Endothelial cell of umbilical vein (primary cell): ENCODE data around the gene OR13J1. TPM values are rescaled to one million over a fixed set of nuclear protein-coding genes. Genes with fewer than 3 reads are reported as not detected.
"Not testable (repeated sequence)": the region's sequence is repeated elsewhere in the genome, so short reads cannot be mapped to it uniquely, and the experiment has no call there.

Source experiments
- BruUV-seq: library from RNA; stranded (reverse); fragments of 400-500 nt; replicated peaks from 2 replicates; lab custom pipeline; 2021; lab: Mats Ljungman, UMichigan
- CTCF ChIA-PET: fragments of 300-600, 350-600 bp; sonication (Branson Sonifier 250); formaldehyde crosslinking; loops from one replicate; lab custom pipeline; 2021; ENCODE audit warnings: antibody characterized with exemption, inconsistent platforms; lab: Charles Lee
- POLR2A ChIA-PET: fragments of 300-600, 350-600 bp; sonication (Branson Sonifier 250); formaldehyde crosslinking; loops from one replicate; lab custom pipeline; 2021; ENCODE audit warnings: antibody characterized with exemption, inconsistent platforms; lab: Charles Lee
- DNase-seq: peaks from one replicate; pipeline ENCODE4 v3.0.0-alpha.2; 2011; ENCODE audit warnings: low read depth, low spot score
- FAIRE-seq: peaks from 2 replicates; lab custom pipeline; 2011; peaks lifted over from hg19 to GRCh38; lab: Jason Lieb, UNC
- H2AFZ ChIP-seq: 2 replicates; pipeline ENCODE4 v1.6.0; 2012; ENCODE audit warnings: low read depth, low read length, control low read depth, inconsistent platforms
- H3K27ac ChIP-seq: 2 replicates; pipeline ENCODE4 v1.5.1; 2011; ENCODE audit warnings: low read depth, mild to moderate bottlenecking, control low read depth, low read length, moderate library complexity; ENCODE audit not compliant: insufficient read depth
- H3K27me3 ChIP-seq, 2 experiments: 2 replicates each; pipeline versions ENCODE4 v1.6.0 to v1.6.1; 2011; ENCODE audit warnings: low read length in 2 of 2, mixed read lengths in 1 of 2; ENCODE audit not compliant: control insufficient read depth in 2 of 2, insufficient read depth in 2 of 2
- H3K36me3 ChIP-seq, 2 experiments: 2 replicates in 1 of 2; 3 replicates in 1 of 2; pipeline ENCODE4 v1.5.1; 2011; ENCODE audit warnings: low read length in 2 of 2, mild to moderate bottlenecking in 1 of 2, moderate library complexity in 1 of 2; ENCODE audit not compliant: control insufficient read depth in 2 of 2, insufficient read depth in 2 of 2; ENCODE audit errors: extremely low read depth in 1 of 2
- H3K4me1 ChIP-seq: 3 replicates; pipeline ENCODE4 v1.5.1; 2011; ENCODE audit warnings: mild to moderate bottlenecking, low read length; ENCODE audit not compliant: control insufficient read depth, insufficient read depth; ENCODE audit errors: extremely low read depth
- H3K4me2 ChIP-seq: 2 replicates; pipeline ENCODE4 v1.6.1; 2011; ENCODE audit warnings: low read length, control low read depth, mixed read lengths; ENCODE audit not compliant: insufficient read depth
- H3K4me3 ChIP-seq, 3 experiments: fragments of 200-600 bp in 1 of 3; sonication (generic), shearing (Covaris generic) in 1 of 3; replicated peaks in 1 of 3; 2 replicates each; pipeline ENCODE4 v1.5.1; 2011 to 2016; ENCODE audit warnings: control low read depth in 3 of 3, low read length in 3 of 3, mild to moderate bottlenecking in 2 of 3, inconsistent platforms in 1 of 3, low read depth in 1 of 3, moderate library complexity in 1 of 3; ENCODE audit not compliant: insufficient read depth in 1 of 3
- H3K79me2 ChIP-seq: 2 replicates; pipeline ENCODE4 v1.6.0; 2012; ENCODE audit warnings: low read length, inconsistent platforms; ENCODE audit not compliant: control insufficient read depth, insufficient read depth
- H3K9ac ChIP-seq: replicated peaks from 2 replicates; pipeline ENCODE3; 2011; ENCODE audit warnings: low read length, control low read depth; ENCODE audit not compliant: insufficient read depth; ENCODE audit errors: extremely low read depth
- H3K9me1 ChIP-seq: replicated peaks from 3 replicates; pipeline ENCODE4 v1.6.0; 2011; ENCODE audit warnings: mild to moderate bottlenecking, low read length; ENCODE audit not compliant: control insufficient read depth, insufficient read depth; ENCODE audit errors: extremely low read depth
- H3K9me3 ChIP-seq: replicated peaks from 2 replicates; pipeline ENCODE4 v1.5.1; 2012; ENCODE audit warnings: low read length, inconsistent platforms; ENCODE audit not compliant: control insufficient read depth, insufficient read depth
- H4K20me1 ChIP-seq: replicated peaks from 2 replicates; pipeline ENCODE3; 2011; ENCODE audit warnings: mild to moderate bottlenecking, low read length; ENCODE audit not compliant: control insufficient read depth, insufficient read depth; ENCODE audit errors: extremely low read depth
- EZH2 ChIP-seq: IDR thresholded peaks from 2 replicates; pipeline ENCODE4 v1.6.1; 2012; ENCODE audit warnings: borderline replicate concordance, low read depth, mild to moderate bottlenecking, moderate library complexity, low read length, inconsistent platforms; ENCODE audit not compliant: severe bottlenecking
- FOS ChIP-seq: IDR thresholded peaks from 2 replicates; pipeline ENCODE4 v1.6.1; 2011; ENCODE audit warnings: mild to moderate bottlenecking, low read length, moderate library complexity, borderline replicate concordance; ENCODE audit not compliant: insufficient read depth
- GATA2 ChIP-seq: IDR thresholded peaks from 2 replicates; pipeline ENCODE4 v1.7.0; 2011; ENCODE audit warnings: low read depth, mild to moderate bottlenecking, moderate library complexity, mixed read lengths, low read length; ENCODE audit not compliant: insufficient read length, insufficient read depth
- JUN ChIP-seq: IDR thresholded peaks from 2 replicates; pipeline ENCODE4 v1.6.1; 2011; ENCODE audit warnings: borderline replicate concordance, low read depth; ENCODE audit not compliant: insufficient read length, insufficient read depth
- MYC ChIP-seq: IDR thresholded peaks from one replicate; pipeline ENCODE4 v1.6.1; 2011; ENCODE audit warnings: mild to moderate bottlenecking, low read depth, low read length
- POLR2A ChIP-seq: IDR thresholded peaks from 2 replicates; pipeline ENCODE4 v1.6.1; 2012; ENCODE audit warnings: low read depth, mild to moderate bottlenecking, control low read depth, low read length
- POLR2AphosphoS5 ChIP-seq: IDR thresholded peaks from 2 replicates; pipeline ENCODE4 v1.6.1; 2012; ENCODE audit warnings: low read depth, mild to moderate bottlenecking, control low read depth, low read length, moderate library complexity; ENCODE audit not compliant: insufficient read depth
- dilution Hi-C: fragments of 300-500 bp; cut with MboI; formaldehyde crosslinking; loops from one replicate; pipeline ENCODE4 v1.15.0; 2019; ENCODE audit warnings: low sequenced_read_pairs; ENCODE audit not compliant: extremely low pct_ligation_motif_present
- intact Hi-C: fragments of 100-400 bp; cut with micrococcal nuclease; formaldehyde crosslinking; loops from one replicate; pipeline ENCODE4 v1.10.0; 2022
- polyA plus RNA-seq, 4 experiments: library from polyadenylated mRNA; depleted of rRNA in 3 of 4; stranded (reverse) in 3 of 4; unstranded in 1 of 4; fragments of >200 nt; gene quantifications; 2 replicates each; pipeline versions ENCODE4 v1.2.1 to v1.2.3, GENCODE V29; 2011 to 2012; ENCODE audit warnings: missing spikeins in 1 of 4
- total RNA-seq: library from RNA; stranded (reverse); gene quantifications from 2 replicates; pipeline ENCODE4 v1.2.3, GENCODE V29; 2021
- TF ChIP-seq, protein P1 (sequence below), 2 donors: IDR thresholded peaks; 1 replicate in 1 of 2; 2 replicates in 1 of 2; pipeline ENCODE4 v1.5.1; 2011; ENCODE audit warnings: low read length in 2 of 2, mild to moderate bottlenecking in 2 of 2, moderate library complexity in 2 of 2, control low read depth in 1 of 2, inconsistent platforms in 1 of 2, low read depth in 1 of 2; ENCODE audit not compliant: insufficient read depth in 1 of 2; ENCODE audit errors: extremely low read depth in 1 of 2
- TF ChIP-seq, protein P2 (sequence below): IDR thresholded peaks from 2 replicates; pipeline ENCODE4 v1.6.1; 2011; ENCODE audit not compliant: insufficient read depth, insufficient read length

Gene OR13J1
- total and polyA plus RNA-seq, 2 donors (not counting 3 experiments of a cell fraction or from before 2014, with no cell fraction given) = not detected

DNA sequence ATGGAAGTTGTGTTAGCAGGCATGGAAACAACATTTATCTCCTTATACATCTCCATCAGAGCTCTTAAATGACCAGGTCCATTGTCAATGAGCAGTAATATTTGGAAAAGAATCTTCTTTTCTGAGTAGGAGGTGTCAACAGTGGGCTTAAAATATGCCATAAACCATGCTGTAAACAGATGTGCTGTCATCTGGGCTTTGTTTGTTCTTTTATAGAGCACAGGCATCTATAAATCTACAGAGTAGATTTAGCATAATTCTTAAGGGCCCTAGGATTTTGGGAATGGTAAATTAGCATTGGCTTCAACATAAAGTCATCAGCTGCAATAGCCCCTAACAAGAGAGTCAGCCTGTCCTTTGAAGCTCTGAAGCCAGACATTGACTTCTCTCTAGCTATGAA lies 28.1 kb upstream of the OR13J1 start:
- DNase-seq (no peak), FAIRE-seq (no peak)
- no TSS peak for BruUV-seq
- Histone ChIP-seq H3K4me3 (no peak overlapping the region), H3K4me2 (no peak overlapping the region), H3K27me3 (peaks cover 2 to 4% of the 10 kb centered on the region in 2 experiments), H3K36me3 (no peaks in the 10 kb centered on the region), H2AFZ (no peak overlapping the region), H3K9me3 (no peaks in the 10 kb centered on the region), H3K79me2 (no peaks in the 10 kb centered on the region), H3K9ac (no peak overlapping the region), H3K4me1 (no peaks in the 10 kb centered on the region), H3K27ac (no peak overlapping the region), H4K20me1 (no peaks in the 10 kb centered on the region), H3K9me1 (no peaks in the 10 kb centered on the region)
- dilution Hi-C loops (no loop called here), intact Hi-C loops (no loop called here)
- TF ChIP-seq, protein P1, sequence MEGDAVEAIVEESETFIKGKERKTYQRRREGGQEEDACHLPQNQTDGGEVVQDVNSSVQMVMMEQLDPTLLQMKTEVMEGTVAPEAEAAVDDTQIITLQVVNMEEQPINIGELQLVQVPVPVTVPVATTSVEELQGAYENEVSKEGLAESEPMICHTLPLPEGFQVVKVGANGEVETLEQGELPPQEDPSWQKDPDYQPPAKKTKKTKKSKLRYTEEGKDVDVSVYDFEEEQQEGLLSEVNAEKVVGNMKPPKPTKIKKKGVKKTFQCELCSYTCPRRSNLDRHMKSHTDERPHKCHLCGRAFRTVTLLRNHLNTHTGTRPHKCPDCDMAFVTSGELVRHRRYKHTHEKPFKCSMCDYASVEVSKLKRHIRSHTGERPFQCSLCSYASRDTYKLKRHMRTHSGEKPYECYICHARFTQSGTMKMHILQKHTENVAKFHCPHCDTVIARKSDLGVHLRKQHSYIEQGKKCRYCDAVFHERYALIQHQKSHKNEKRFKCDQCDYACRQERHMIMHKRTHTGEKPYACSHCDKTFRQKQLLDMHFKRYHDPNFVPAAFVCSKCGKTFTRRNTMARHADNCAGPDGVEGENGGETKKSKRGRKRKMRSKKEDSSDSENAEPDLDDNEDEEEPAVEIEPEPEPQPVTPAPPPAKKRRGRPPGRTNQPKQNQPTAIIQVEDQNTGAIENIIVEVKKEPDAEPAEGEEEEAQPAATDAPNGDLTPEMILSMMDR (IDR thresholded peaks at IDR 0.05; ENCODE audit: extremely low read depth in 1 of 2, insufficient read depth in 1 of 2, low read depth in 1 of 2, low read length in 2 of 2) = no peak
- TF ChIP-seq JUN (no peak), GATA2 (no peak), MYC (no peak), POLR2AphosphoS5 (no peak), EZH2 (no peak), FOS (no peak), POLR2A (no peak)
- TF ChIP-seq, protein P2, sequence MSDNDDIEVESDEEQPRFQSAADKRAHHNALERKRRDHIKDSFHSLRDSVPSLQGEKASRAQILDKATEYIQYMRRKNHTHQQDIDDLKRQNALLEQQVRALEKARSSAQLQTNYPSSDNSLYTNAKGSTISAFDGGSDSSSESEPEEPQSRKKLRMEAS = no peak
- ChIA-PET POLR2A (no interaction called here), CTCF (interaction anchor here (1.0 to 3.0 kb wide), 8 partner anchors 13 to 113 kb away, joined by 3 to 13 read pairs (median 7); partner anchors contain the start of gene SPAG8)

DNA sequence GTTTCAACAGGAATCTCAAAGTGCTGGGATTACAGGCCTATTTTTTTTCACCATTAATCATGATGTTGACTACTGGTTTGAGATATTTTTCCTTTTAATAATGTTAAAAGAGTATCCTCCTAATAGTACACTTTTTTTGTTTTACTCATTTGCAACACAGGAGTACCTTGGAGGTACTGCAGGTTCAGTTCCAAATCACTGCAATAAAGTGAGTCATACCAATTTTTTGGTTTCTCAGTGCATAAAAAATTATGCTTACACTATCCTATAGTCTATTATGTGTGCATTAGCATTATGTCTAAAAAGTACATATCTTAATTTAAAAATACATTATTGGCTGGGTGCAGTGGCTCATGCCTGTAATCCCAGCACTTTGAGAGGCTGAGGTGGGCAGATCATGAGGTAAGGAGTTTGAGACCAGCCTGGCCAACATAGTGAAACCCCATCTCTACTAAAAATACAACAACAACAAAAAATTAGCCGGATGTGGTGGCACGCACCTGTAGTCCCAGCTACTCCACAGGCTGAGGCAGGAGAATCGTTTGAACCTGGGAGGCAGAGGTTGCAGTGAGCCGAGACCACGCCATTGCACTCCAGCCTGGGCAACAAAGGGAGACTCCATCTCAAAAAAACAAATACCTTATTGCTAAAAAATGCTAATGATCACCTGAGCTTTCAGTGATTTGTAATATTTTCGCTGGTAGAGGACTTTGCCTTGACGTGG lies 27.3 kb upstream of the OR13J1 start:
- H3K9ac ChIP-seq, H3K27ac ChIP-seq, H4K20me1 ChIP-seq, H3K4me2 ChIP-seq, POLR2A ChIA-PET, H3K4me1 ChIP-seq, H3K4me3 ChIP-seq, DNase-seq, H3K27me3 ChIP-seq, BruUV-seq, FAIRE-seq, H3K9me3 ChIP-seq, H3K79me2 ChIP-seq, intact Hi-C loops, dilution Hi-C loops, H3K36me3 ChIP-seq, H3K9me1 ChIP-seq, H2AFZ ChIP-seq: not testable (repeated sequence)
- CTCF ChIA-PET = interaction anchor here (1.1 to 3.0 kb wide), 6 partner anchors 14 to 86 kb away, joined by 3 to 13 read pairs (median 6); partner anchors contain the start of gene SPAG8
